Measurements from ENCODE around the gene PPM1E.

DNA sequence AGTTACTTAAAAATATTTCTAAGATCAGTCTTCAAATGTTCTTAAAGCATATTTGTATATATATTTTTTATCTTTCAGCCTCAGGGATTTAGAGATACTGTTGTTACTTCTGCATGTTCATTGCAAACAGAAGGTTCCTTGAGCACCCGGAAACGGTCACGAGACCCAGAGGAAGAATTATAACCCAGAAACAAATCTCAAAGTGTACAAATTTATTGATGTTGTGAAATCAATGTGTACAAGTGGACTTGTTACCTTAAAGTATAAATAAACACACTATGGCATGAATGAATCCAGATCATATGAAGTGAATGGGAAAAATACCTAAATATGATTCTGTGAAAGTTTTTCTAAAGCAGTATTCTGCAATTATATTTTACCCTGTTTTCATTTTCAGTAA, 21.6 kb upstream of the PPM1E start:
- TF ChIP-seq, protein P1, sequence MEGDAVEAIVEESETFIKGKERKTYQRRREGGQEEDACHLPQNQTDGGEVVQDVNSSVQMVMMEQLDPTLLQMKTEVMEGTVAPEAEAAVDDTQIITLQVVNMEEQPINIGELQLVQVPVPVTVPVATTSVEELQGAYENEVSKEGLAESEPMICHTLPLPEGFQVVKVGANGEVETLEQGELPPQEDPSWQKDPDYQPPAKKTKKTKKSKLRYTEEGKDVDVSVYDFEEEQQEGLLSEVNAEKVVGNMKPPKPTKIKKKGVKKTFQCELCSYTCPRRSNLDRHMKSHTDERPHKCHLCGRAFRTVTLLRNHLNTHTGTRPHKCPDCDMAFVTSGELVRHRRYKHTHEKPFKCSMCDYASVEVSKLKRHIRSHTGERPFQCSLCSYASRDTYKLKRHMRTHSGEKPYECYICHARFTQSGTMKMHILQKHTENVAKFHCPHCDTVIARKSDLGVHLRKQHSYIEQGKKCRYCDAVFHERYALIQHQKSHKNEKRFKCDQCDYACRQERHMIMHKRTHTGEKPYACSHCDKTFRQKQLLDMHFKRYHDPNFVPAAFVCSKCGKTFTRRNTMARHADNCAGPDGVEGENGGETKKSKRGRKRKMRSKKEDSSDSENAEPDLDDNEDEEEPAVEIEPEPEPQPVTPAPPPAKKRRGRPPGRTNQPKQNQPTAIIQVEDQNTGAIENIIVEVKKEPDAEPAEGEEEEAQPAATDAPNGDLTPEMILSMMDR (IDR thresholded peaks at IDR 0.05), result no peak
- TF ChIP-seq POLR2A (IDR thresholded peaks at IDR 0.05; ENCODE audit: low read depth) (no peak), POLR2AphosphoS5 (IDR thresholded peaks at IDR 0.05) (no peak), EP300 (IDR thresholded peaks at IDR 0.05) (no peak)

Data from esophagus muscularis mucosa (tissue), 4 donors.